Measurements from ENCODE around the gene CACYBP.
"Not testable (repeated sequence)": the region's sequence is repeated elsewhere in the genome, so short reads cannot be mapped to it uniquely, and the experiment has no call there.

CACYBP gene

DNA sequence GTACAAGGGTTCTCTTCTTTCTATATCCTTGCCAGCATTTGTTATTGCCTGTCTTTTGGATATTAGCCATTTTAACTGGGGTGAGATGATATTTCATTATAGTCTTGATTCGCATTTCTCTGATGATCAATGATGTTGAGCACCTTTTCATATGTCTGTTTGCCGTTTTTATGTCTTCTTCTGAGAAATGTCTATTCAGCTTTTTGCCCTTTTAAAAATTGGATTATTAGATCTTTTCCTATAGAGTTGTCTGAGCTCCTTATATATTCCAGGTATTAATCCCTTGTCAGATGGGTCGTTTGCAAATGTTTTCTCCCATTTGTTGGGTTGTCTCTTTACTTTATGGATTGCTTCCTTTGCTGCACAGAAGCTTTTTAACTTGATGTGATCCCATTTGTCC, 42.9 kb downstream of the CACYBP start:
- H3K9ac ChIP-seq (ENCODE audit: low read depth, low read length): no peak overlapping the region
- H3K36me3 ChIP-seq (ENCODE audit: insufficient read depth, low read length): no peaks in the 10 kb centered on the region
- no peaks in the 10 kb centered on the region for H3K9me3 ChIP-seq (ENCODE audit: control insufficient read depth, insufficient read depth, low read length)
- no peaks in the 10 kb centered on the region for H3K4me1 ChIP-seq (ENCODE audit: insufficient read depth, low read length)

DNA sequence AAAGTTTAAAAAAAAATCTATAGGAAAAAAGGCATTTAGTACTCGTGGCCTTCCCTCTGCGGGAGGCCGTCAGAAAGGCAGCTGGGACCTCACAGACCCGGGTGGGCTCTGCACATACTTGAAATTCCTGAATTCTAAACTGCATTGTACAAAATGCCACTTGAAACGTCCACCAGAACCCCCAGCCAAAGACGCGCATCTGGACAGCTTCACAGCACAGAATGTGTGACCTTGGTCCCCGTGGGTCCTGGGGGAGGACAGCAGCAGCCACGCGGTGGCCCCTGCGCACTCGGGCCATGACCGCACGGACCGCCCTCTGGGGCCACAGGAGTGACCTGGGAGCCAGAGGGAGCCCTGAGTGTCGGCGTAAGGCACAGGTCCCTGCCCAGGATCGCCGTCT, 44.1 kb downstream of the CACYBP start:
- Histone ChIP-seq H3K36me3 (ENCODE audit: insufficient read depth, low read length) (no peaks in the 10 kb centered on the region), H3K9me3 (ENCODE audit: control insufficient read depth, insufficient read depth, low read length) (no peaks in the 10 kb centered on the region), H3K9ac (ENCODE audit: low read depth, low read length) (no peak overlapping the region), H3K4me1 (ENCODE audit: insufficient read depth, low read length) (no peaks in the 10 kb centered on the region)

- H3K9me3 ChIP-seq (ENCODE audit: control insufficient read depth, insufficient read depth, low read length); H3K9ac ChIP-seq (ENCODE audit: low read depth, low read length); H3K4me1 ChIP-seq (ENCODE audit: insufficient read depth, low read length); H3K36me3 ChIP-seq (ENCODE audit: insufficient read depth, low read length): not testable (repeated sequence)
These were observed 44.8 kb downstream of the CACYBP start for GRCh38 chr1:175044591-175044990.

- no peaks in the 10 kb centered on the region for H3K36me3 ChIP-seq (ENCODE audit: insufficient read depth, low read length)
- no peak overlapping the region for H3K9ac ChIP-seq (ENCODE audit: low read depth, low read length)
- no peaks in the 10 kb centered on the region for H3K9me3 ChIP-seq (ENCODE audit: control insufficient read depth, insufficient read depth, low read length)
- no peaks in the 10 kb centered on the region for H3K4me1 ChIP-seq (ENCODE audit: insufficient read depth, low read length)
These were observed 45.4 kb downstream of the CACYBP start for GRCh38 chr1:175045097-175045496.

- Histone ChIP-seq H3K4me1 (ENCODE audit: insufficient read depth, low read length) (no peaks in the 10 kb centered on the region), H3K9ac (ENCODE audit: low read depth, low read length) (no peak overlapping the region), H3K36me3 (ENCODE audit: insufficient read depth, low read length) (no peaks in the 10 kb centered on the region), H3K9me3 (ENCODE audit: control insufficient read depth, insufficient read depth, low read length) (no peaks in the 10 kb centered on the region)
These were observed 45.8 kb downstream of the CACYBP start for GRCh38 chr1:175045519-175045918.

GRCh38 chr1:175050992-175051391, 51.2 kb downstream of the CACYBP start:
- H3K9me3 ChIP-seq (ENCODE audit: control insufficient read depth, insufficient read depth, low read length): no peaks in the 10 kb centered on the region
- no peaks in the 10 kb centered on the region for H3K4me1 ChIP-seq (ENCODE audit: insufficient read depth, low read length)
- no peak overlapping the region for H3K9ac ChIP-seq (ENCODE audit: low read depth, low read length)
- no peaks in the 10 kb centered on the region for H3K36me3 ChIP-seq (ENCODE audit: insufficient read depth, low read length)

- H3K4me1 ChIP-seq (ENCODE audit: insufficient read depth, low read length): no peaks in the 10 kb centered on the region
- no peak overlapping the region for H3K9ac ChIP-seq (ENCODE audit: low read depth, low read length)
- H3K9me3 ChIP-seq (ENCODE audit: control insufficient read depth, insufficient read depth, low read length): no peaks in the 10 kb centered on the region
- no peaks in the 10 kb centered on the region for H3K36me3 ChIP-seq (ENCODE audit: insufficient read depth, low read length)
These were observed 55.0 kb downstream of the CACYBP start for GRCh38 chr1:175054736-175055135.

All from ES-I3 (cell line).